Esophagus mucosa (tissue), 1 donor: ENCODE measurements around the gene SIRT1. TPM values are rescaled to one million over a fixed set of nuclear protein-coding genes. Genes with fewer than 3 reads are reported as not detected.
A peak's percentile ranks its signal among the peaks of the same experiment; 100 is the strongest.

Experiments
- ATAC-seq: fragments of 200-7000 bp; cut with Tn5 transposase; one replicate; pipeline ENCODE4 v1.9.1; 2020
- total RNA-seq: library from RNA; stranded (reverse); gene quantifications from one replicate; pipeline ENCODE4 v1.2.4, GENCODE V29; 2023
- donor health status: DM: yes; HTN: yes; CAD: no.

The SIRT1 gene
- total RNA-seq, 1 donor from 2014 or later = 10.2 TPM

GRCh38 chr10:67966035-67966434, 81.6 kb downstream of the SIRT1 start:
- peak; percentile 55 for ATAC-seq

Other genes starting within 250 kb of the SIRT1 start
- not detected for gene CTNNA3, start 188.5 kb upstream of the SIRT1 start, total RNA-seq
- gene DNAJC12, start 46.5 kb upstream of the SIRT1 start, total RNA-seq = 0.16 TPM
- 33.3 TPM for gene HERC4, start 190.6 kb downstream of the SIRT1 start, total RNA-seq
- gene MYPN, start 224.8 kb downstream of the SIRT1 start, total RNA-seq = 0.08 TPM